HepG2 (cell line): ENCODE data around the gene NIBAN1. TPM values are rescaled to one million over a fixed set of nuclear protein-coding genes. Genes with fewer than 3 reads are reported as not detected.

ENCODE experiments used
- ATAC-seq: fragments of 200-7000 bp; cut with Tn5 transposase; 3 replicates; pipeline ENCODE4 v1.9.1; 2020; ENCODE audit warnings: mild to moderate bottlenecking, moderate library complexity
- BruUV-seq: library from RNA; stranded (reverse); fragments of 400-500 nt; replicated peaks from 2 replicates; lab custom pipeline; 2021; lab: Mats Ljungman, UMichigan
- CTCF ChIA-PET: fragments of 300-600 bp; formaldehyde crosslinking; extraction: SDS; loops from one replicate; lab custom pipeline; 2021; ENCODE audit warnings: low total read pairs, inconsistent platforms, low intra/inter-chr PET ratio; lab: Yijun Ruan, JAX
- POLR2A ChIA-PET: fragments of 350-600 bp; sonication (Branson Sonifier 250); formaldehyde crosslinking; loops from one replicate; lab custom pipeline; 2020; ENCODE audit warnings: antibody characterized with exemption, inconsistent platforms; lab: Yijun Ruan, JAX
- DNase-seq: peaks from one replicate; pipeline ENCODE4 v3.0.0-alpha.2; 2015; ENCODE audit warnings: low spot score
- FAIRE-seq: peaks from 3 replicates; lab custom pipeline; 2011; peaks lifted over from hg19 to GRCh38; lab: Jason Lieb, UNC
- H2AFZ ChIP-seq: one replicate; pipeline ENCODE4 v1.6.1; 2011; ENCODE audit warnings: low read length, inconsistent platforms
- H3K27ac ChIP-seq: fragments of 300-600 bp; 3 replicates; pipeline ENCODE4 v1.8.0; 2011; ENCODE audit warnings: mixed run types, mild to moderate bottlenecking, mixed read lengths, low read length, inconsistent platforms; ENCODE audit not compliant: insufficient read depth; ENCODE audit errors: extremely low read length
- H3K27me3 ChIP-seq, 2 experiments: fragments of 200-600 bp in 1 of 2; 2 replicates in 1 of 2; 3 replicates in 1 of 2; pipeline versions ENCODE4 v1.6.0 to v1.8.0; 2011; ENCODE audit warnings: low read length in 2 of 2, mild to moderate bottlenecking in 2 of 2, moderate library complexity in 2 of 2, inconsistent platforms in 1 of 2; ENCODE audit not compliant: insufficient read depth in 2 of 2, control insufficient read depth in 1 of 2
- H3K36me3 ChIP-seq, 2 experiments: fragments of 200-600 bp in 1 of 2; replicated peaks in 1 of 2; 2 replicates in 1 of 2; 3 replicates in 1 of 2; pipeline versions ENCODE4 v1.5.1 to v1.8.0; 2011; ENCODE audit warnings: low read length in 2 of 2, inconsistent platforms in 1 of 2; ENCODE audit not compliant: insufficient read depth in 2 of 2, control insufficient read depth in 1 of 2
- H3K4me1 ChIP-seq: 2 replicates; pipeline ENCODE4 v1.5.1; 2012; ENCODE audit warnings: low read length, inconsistent platforms; ENCODE audit not compliant: insufficient read depth
- H3K4me2 ChIP-seq: 2 replicates; pipeline ENCODE4 v1.6.0; 2011; ENCODE audit warnings: low read depth, low read length, inconsistent platforms
- H3K4me3 ChIP-seq, 3 experiments: fragments of 200-600 bp in 1 of 3; sonication (generic), shearing (Covaris generic) in 1 of 3; replicated peaks in 1 of 3; 2 replicates each; pipeline ENCODE4 v1.5.1; 2011 to 2016; ENCODE audit warnings: low read length in 3 of 3, inconsistent platforms in 2 of 3, low read depth in 2 of 3, mild to moderate bottlenecking in 2 of 3, control low read depth in 1 of 3, mixed read lengths in 1 of 3; ENCODE audit not compliant: insufficient read depth in 1 of 3
- H3K79me2 ChIP-seq: one replicate; pipeline ENCODE4 v1.6.1; 2011; ENCODE audit warnings: low read length, inconsistent platforms; ENCODE audit not compliant: insufficient read depth
- H3K9ac ChIP-seq: 2 replicates; pipeline ENCODE4 v1.6.0; 2011; ENCODE audit warnings: mild to moderate bottlenecking, low read depth, low read length, inconsistent platforms; ENCODE audit not compliant: insufficient read depth
- H3K9me3 ChIP-seq: 2 replicates; pipeline ENCODE4 v1.5.1; 2012; ENCODE audit warnings: mild to moderate bottlenecking, low read length
- H4K20me1 ChIP-seq: 2 replicates; pipeline ENCODE4 v1.6.0; 2011; ENCODE audit warnings: inconsistent platforms, mild to moderate bottlenecking, low read length, moderate library complexity; ENCODE audit not compliant: insufficient read depth
- ASH2L ChIP-seq: fragments of 300-600, 200-600 bp; sonication (generic); IDR thresholded peaks from 2 replicates; pipeline ENCODE4 v1.7.0; 2017; ENCODE audit warnings: low read depth, mild to moderate bottlenecking, moderate library complexity, mixed read lengths, low read length; ENCODE audit not compliant: insufficient read length
- EEA1 ChIP-seq: sonication (generic); formaldehyde crosslinking; IDR thresholded peaks from 2 replicates; pipeline ENCODE4 v1.5.1; 2020; ENCODE audit warnings: mild to moderate bottlenecking, missing genetic modification reagents, borderline replicate concordance
- NFYB ChIP-seq: sonication (generic); formaldehyde crosslinking; IDR thresholded peaks from 2 replicates; pipeline ENCODE4 v1.4.0; 2020; ENCODE audit warnings: missing genetic modification reagents
- PAXIP1 ChIP-seq: sonication (generic); formaldehyde crosslinking; conservative IDR thresholded peaks from 2 replicates; pipeline ENCODE4 v1.4.0; 2020; ENCODE audit warnings: mild to moderate bottlenecking, missing genetic modification reagents, moderate library complexity
- SNAPC4 ChIP-seq: sonication (generic); formaldehyde crosslinking; IDR thresholded peaks from 2 replicates; pipeline ENCODE4 v1.4.0; 2020; ENCODE audit warnings: mild to moderate bottlenecking, missing genetic modification reagents
- SRSF9 ChIP-seq: fragments of 200-400 bp; formaldehyde crosslinking; IDR thresholded peaks from 2 replicates; pipeline ENCODE4 v1.6.1; 2018; ENCODE audit warnings: borderline replicate concordance, mild to moderate bottlenecking, low read depth, low read length; ENCODE audit not compliant: insufficient read depth, poor library complexity, severe bottlenecking
- YEATS4 ChIP-seq: sonication (generic); formaldehyde crosslinking; IDR thresholded peaks from 2 replicates; pipeline ENCODE4 v1.4.0; 2020; ENCODE audit warnings: missing genetic modification reagents, borderline replicate concordance
- ZNF776 ChIP-seq: sonication (generic); formaldehyde crosslinking; IDR thresholded peaks from 2 replicates; pipeline ENCODE4 v1.4.0; 2020; ENCODE audit warnings: mild to moderate bottlenecking, missing genetic modification reagents
- ZNF878 ChIP-seq: sonication (generic); formaldehyde crosslinking; IDR thresholded peaks from 2 replicates; pipeline ENCODE4 v1.8.1; 2023; ENCODE audit warnings: mild to moderate bottlenecking, missing genetic modification reagents, moderate library complexity
- WGBS: methylation state at CpG from one replicate; pipeline ENCODE4 v1.1.6; 2017; ENCODE audit warnings: low lambda C conversion rate; 5-methylcytosine and 5-hydroxymethylcytosine counted together
- in situ Hi-C: cut with HindIII; loops from 2 replicates; pipeline ENCODE4 v1.10.0; 2017; ENCODE audit warnings: low pct_unique_long_range_greater_than_20kb; ENCODE audit not compliant: extremely low pct_ligation_motif_present
- intact Hi-C: fragments of 100-400 bp; cut with micrococcal nuclease; formaldehyde crosslinking; loops from one replicate; pipeline ENCODE4 v1.10.0; 2022; ENCODE audit not compliant: unreplicated experiment
- polyA plus RNA-seq, 8 experiments: library from polyadenylated mRNA; depleted of rRNA in 3 of 8; stranded (reverse) in 7 of 8; unstranded in 1 of 8; fragments of >200 nt; fragmentation: Illumina TruSeq in 4 of 8; extraction: Trizol in 4 of 8; gene quantifications; 2 replicates each; pipeline versions ENCODE4 v1.2.1 to v1.2.3, GENCODE V29; 2011 to 2016; ENCODE audit warnings: low read depth in 4 of 8, missing spikeins in 1 of 8, mixed read lengths in 1 of 8; ENCODE audit not compliant: insufficient read depth in 1 of 8
- total RNA-seq, 5 experiments: library from RNA; depleted of rRNA; stranded (reverse); fragments of >200 nt; fragmentation: Illumina TruSeq; extraction: Trizol; gene quantifications; 2 replicates each; pipeline ENCODE4 v1.2.3, GENCODE V29; 2016; ENCODE audit warnings: low read depth in 1 of 5

Gene NIBAN1
- total and polyA plus RNA-seq, 2 of the 13 experiments (the other 11 are each of a cell fraction or from before 2014, with no cell fraction given), result not detected

GRCh38 chr1:184980726-184981125 lies 6.4 kb upstream of the NIBAN1 start:
- no peak for DNase-seq
- in situ Hi-C loops, result loop anchor here (5.0 kb wide), 1 partner anchor 173 kb away; no protein-coding TSS in a partner anchor
- WGBS, result 3% methylated on average over 1 of the region's 1 CpG
- Histone ChIP-seq H3K9ac (no peak overlapping the region), H3K79me2 (no peaks in the 10 kb centered on the region), H3K9me3 (no peaks in the 10 kb centered on the region), H3K36me3 (no peaks in the 10 kb centered on the region), H3K4me1 (0 out of 2 replicates have a peak, but pooled peaks cover under 1% of the 10 kb centered on the region), H3K27me3 (peaks cover 0 to 2% of the 10 kb centered on the region in 2 experiments; a peak in 1 of 5 replicates), H4K20me1 (no peaks in the 10 kb centered on the region), H2AFZ (no peak overlapping the region), H3K4me2 (no peak overlapping the region), H3K27ac (no peak overlapping the region), H3K4me3 (no peak overlapping the region)
- no TSS peak for BruUV-seq
- FAIRE-seq, result no peak
- POLR2A ChIA-PET, result no interaction called here
- no peak for ATAC-seq
- no peak for TF ChIP-seq SRSF9
- no peak for TF ChIP-seq SNAPC4 (CRISPR knock-in tag)
- TF ChIP-seq ZNF776 (CRISPR knock-in tag), result no peak
- no peak for TF ChIP-seq YEATS4
- no peak for TF ChIP-seq ZNF878 (CRISPR knock-in tag)
- TF ChIP-seq EEA1 (CRISPR knock-in tag), result no peak
- TF ChIP-seq ASH2L, result no peak
- TF ChIP-seq PAXIP1 (CRISPR knock-in tag), result no peak
- TF ChIP-seq NFYB (CRISPR knock-in tag), result no peak
- intact Hi-C loops, result no loop called here
- CTCF ChIA-PET, result interaction anchor here (2.5 kb wide), 1 partner anchor 175 kb away, joined by 51 read pairs; no protein-coding TSS in a partner anchor
